ENCODE data around the gene TOX3.

- TF ChIP-seq POLR2A (IDR thresholded peaks at IDR 0.05): no peak
- no peak for TF ChIP-seq CTCF (IDR thresholded peaks at IDR 0.05)
These were observed 30.3 kb upstream of the TOX3 start for GRCh38 chr16:52577130-52577706.

All from heart left ventricle (tissue), 13 donors.